ENCODE data around the gene EXD1.
"Not testable (repeated sequence)": the region's sequence is repeated elsewhere in the genome, so short reads cannot be mapped to it uniquely, and the experiment has no call there.

EXD1 gene

DNA sequence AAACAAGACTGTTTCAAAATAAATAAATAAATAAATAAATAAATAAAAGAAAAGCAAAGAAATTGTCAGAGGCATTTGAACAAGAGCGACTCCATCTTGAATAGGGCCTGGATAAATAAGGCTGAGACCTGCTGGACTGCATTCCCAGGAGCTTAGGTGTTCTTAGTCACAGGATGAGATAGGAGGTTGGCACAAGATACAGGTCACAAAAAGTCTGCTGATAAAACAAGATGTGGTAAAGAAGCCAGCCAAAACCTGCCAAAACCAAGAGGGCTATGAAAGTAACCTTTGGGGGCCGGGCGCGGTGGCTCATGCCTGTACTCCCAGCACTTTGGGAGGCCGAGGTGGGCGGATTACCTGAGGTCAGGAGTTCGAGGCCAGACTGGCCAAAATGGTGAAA, 91.4 kb downstream of the EXD1 start:
- not testable (repeated sequence) for DNase-seq

DNA sequence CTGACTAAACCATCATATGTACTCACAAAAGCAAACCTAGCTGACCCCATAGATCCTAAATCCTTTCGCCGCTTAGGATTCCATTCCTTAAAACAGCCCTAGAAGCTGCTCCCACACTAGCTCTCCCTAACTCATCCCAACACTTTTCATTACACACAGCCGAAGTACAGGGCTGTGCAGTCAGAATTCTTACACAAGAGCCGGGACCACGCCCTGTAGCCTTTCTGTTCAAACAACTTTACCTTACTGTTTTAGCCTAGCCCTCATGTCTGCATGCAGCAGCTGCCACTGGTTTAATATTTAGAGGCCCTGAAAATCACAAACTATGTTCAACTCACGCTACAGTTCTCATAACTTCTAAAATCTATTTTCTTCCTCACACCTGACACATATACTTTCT, 95.0 kb downstream of the EXD1 start:
- not testable (repeated sequence) for DNase-seq

DNA sequence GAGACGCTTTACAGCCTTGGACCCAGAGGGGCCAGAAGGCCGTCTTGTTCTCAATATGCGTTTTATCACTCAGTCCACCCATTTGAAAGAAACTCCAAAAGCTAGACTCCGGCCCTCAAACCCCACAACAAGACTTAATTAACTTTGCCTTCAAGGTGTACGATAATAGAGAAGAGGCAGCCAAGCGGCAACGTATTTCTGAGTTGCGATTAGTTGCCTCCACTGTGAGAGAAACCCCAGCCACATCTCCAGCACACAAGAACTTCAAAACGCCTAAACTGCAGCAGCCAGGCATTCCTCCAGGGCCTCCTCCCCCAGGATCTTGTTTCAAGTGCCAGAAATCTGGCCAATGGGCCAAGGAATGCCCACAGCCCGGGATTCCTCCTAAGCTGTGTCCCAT, 97.1 kb downstream of the EXD1 start:
- DNase-seq: no peak
